Panc1 (cell line): ENCODE results near the gene CNTN1. TPM values are rescaled to one million over a fixed set of nuclear protein-coding genes. Genes with fewer than 3 reads are reported as not detected.

Source experiments
- ATAC-seq: fragments of 200-7000 bp; cut with Tn5 transposase; 2 replicates; pipeline ENCODE4 v1.9.1; 2020; ENCODE audit warnings: mild to moderate bottlenecking, moderate library complexity
- BruUV-seq: library from RNA; stranded (reverse); fragments of 400-500 nt; replicated peaks from 2 replicates; lab custom pipeline; 2021; lab: Mats Ljungman, UMichigan
- CTCF ChIA-PET: fragments of 300-600 bp; sonication (Branson Sonifier 250); formaldehyde crosslinking; loops from one replicate; lab custom pipeline; 2022; ENCODE audit warnings: antibody characterized with exemption; lab: Charles Lee
- POLR2A ChIA-PET: fragments of 300-600 bp; sonication (Branson Sonifier 250); formaldehyde crosslinking; loops from one replicate; lab custom pipeline; 2022; ENCODE audit warnings: antibody characterized with exemption; lab: Charles Lee
- DNase-seq: peaks from one replicate; pipeline ENCODE4 v3.0.0-alpha.2; 2010; ENCODE audit warnings: low read depth, low spot score
- H3K27ac ChIP-seq: 2 replicates; pipeline ENCODE4 v1.5.1; 2011; ENCODE audit warnings: mild to moderate bottlenecking, low read length, inconsistent platforms
- H3K27me3 ChIP-seq: fragments of 200-500 bp; sonication (Bioruptor generic); 2 replicates; pipeline ENCODE4 v1.6.0; 2014; ENCODE audit warnings: low read length, inconsistent platforms; ENCODE audit not compliant: control insufficient read depth, insufficient read depth
- H3K36me3 ChIP-seq: fragments of 200-500 bp; sonication (Bioruptor generic); 2 replicates; pipeline ENCODE4 v1.5.1; 2014; ENCODE audit warnings: inconsistent platforms, mild to moderate bottlenecking, low read length, moderate library complexity; ENCODE audit not compliant: control insufficient read depth, insufficient read depth
- H3K4me1 ChIP-seq: 2 replicates; pipeline ENCODE4 v1.5.1; 2011; ENCODE audit warnings: inconsistent platforms, mild to moderate bottlenecking, low read length, moderate library complexity; ENCODE audit not compliant: control insufficient read depth, insufficient read depth
- H3K4me3 ChIP-seq, 2 experiments: 2 replicates each; pipeline ENCODE4 v1.5.1; 2011 to 2012; ENCODE audit warnings: low read depth in 2 of 2, low read length in 2 of 2, mild to moderate bottlenecking in 2 of 2, inconsistent platforms in 1 of 2, moderate library complexity in 1 of 2
- H3K9me3 ChIP-seq: fragments of 200-500 bp; sonication (Bioruptor generic); 2 replicates; pipeline ENCODE4 v1.5.1; 2014; ENCODE audit warnings: low read depth, mild to moderate bottlenecking, inconsistent platforms, low read length, moderate library complexity; ENCODE audit not compliant: control insufficient read depth, insufficient read depth
- CTCF ChIP-seq: fragments of 450-650 bp; IDR thresholded peaks from 2 replicates; pipeline ENCODE4 v1.5.1; 2017; ENCODE audit warnings: mild to moderate bottlenecking
- POLR2AphosphoS5 ChIP-seq: IDR thresholded peaks from 2 replicates; pipeline ENCODE4 v1.6.1; 2012; ENCODE audit warnings: mild to moderate bottlenecking, low read depth, low read length, moderate library complexity
- REST ChIP-seq, 2 experiments: IDR thresholded peaks; 2 replicates each; pipeline ENCODE4 v1.6.1; 2011 to 2012; ENCODE audit warnings: low read depth in 2 of 2, control low read depth in 1 of 2, low read length in 1 of 2, mild to moderate bottlenecking in 1 of 2, moderate library complexity in 1 of 2; ENCODE audit not compliant: insufficient read depth in 1 of 2
- SIN3A ChIP-seq: IDR thresholded peaks from 2 replicates; pipeline ENCODE4 v1.6.1; 2012; ENCODE audit warnings: low read depth, mild to moderate bottlenecking, low read length, moderate library complexity, borderline replicate concordance; ENCODE audit not compliant: insufficient read depth
- TCF7L2 ChIP-seq: IDR thresholded peaks from 2 replicates; pipeline ENCODE4 v1.6.1; 2011; ENCODE audit warnings: mild to moderate bottlenecking, low read depth, low read length, inconsistent platforms
- in situ Hi-C: cut with HindIII; loops from 2 replicates; pipeline ENCODE4 v1.10.0; 2016; ENCODE audit warnings: low sequenced_read_pairs, low pct_unique_long_range_greater_than_20kb
- intact Hi-C: fragments of 100-400 bp; cut with micrococcal nuclease; formaldehyde crosslinking; loops from one replicate; pipeline ENCODE4 v1.10.0; 2022; ENCODE audit not compliant: unreplicated experiment
- total RNA-seq: library from RNA; stranded (reverse); gene quantifications from one replicate; pipeline ENCODE4 v1.2.1, GENCODE V29; 2021; ENCODE audit not compliant: unreplicated experiment

Gene CNTN1
- total RNA-seq, 1 experiment from 2014 or later: not detected

- H3K27me3 ChIP-seq: no peaks in the 10 kb centered on the region
- H3K4me3 ChIP-seq: no peak overlapping the region
- no peak for ATAC-seq
- no peaks in the 10 kb centered on the region; the same call in 1 of the 2 replicates for H3K36me3 ChIP-seq
- ChIA-PET POLR2A (no interaction called here), CTCF (no interaction called here)
- BruUV-seq: no TSS peak
- no peak overlapping the region for H3K27ac ChIP-seq
- no peak for DNase-seq
- in situ Hi-C loops: no loop called here
- no peaks in the 10 kb centered on the region for H3K4me1 ChIP-seq
- intact Hi-C loops: no loop called here
- H3K9me3 ChIP-seq: no peaks in the 10 kb centered on the region
- TF ChIP-seq SIN3A (no peak), REST (IDR thresholded peaks at IDR 0.05; ENCODE audit: insufficient read depth in 1 of 2, low read depth in 2 of 2, low read length in 1 of 2) (no peak), POLR2AphosphoS5 (no peak), CTCF (no peak), TCF7L2 (no peak)
Observed at GRCh38 chr12:41026151-41026550, 333.9 kb downstream of the CNTN1 start.

- H3K9me3 ChIP-seq: no peaks in the 10 kb centered on the region
- no peak overlapping the region for H3K4me3 ChIP-seq
- in situ Hi-C loops (no loop called here), intact Hi-C loops (no loop called here)
- ChIA-PET POLR2A (no interaction called here), CTCF (no interaction called here)
- TF ChIP-seq POLR2AphosphoS5: no peak
- TF ChIP-seq REST (IDR thresholded peaks at IDR 0.05; ENCODE audit: insufficient read depth in 1 of 2, low read depth in 2 of 2, low read length in 1 of 2): no peak
- TF ChIP-seq CTCF: no peak
- TF ChIP-seq TCF7L2: no peak
- TF ChIP-seq SIN3A: no peak
- BruUV-seq: no TSS peak
- no peaks in the 10 kb centered on the region for H3K4me1 ChIP-seq
- no peak for ATAC-seq
- no peaks in the 10 kb centered on the region for H3K36me3 ChIP-seq
- H3K27ac ChIP-seq: no peak overlapping the region
- no peak for DNase-seq
- H3K27me3 ChIP-seq: no peaks in the 10 kb centered on the region
Observed at GRCh38 chr12:41032386-41032785, 340.1 kb downstream of the CNTN1 start.
